HEK293T (cell line): ENCODE results near the gene SEMA5A.

ENCODE experiments used
- ARNT ChIP-seq: fragments of 450-650 bp; IDR thresholded peaks from 2 replicates; pipeline ENCODE4 v1.6.1; 2017; ENCODE audit warnings: mild to moderate bottlenecking
- BHLHE40 ChIP-seq: fragments of 450-650 bp; IDR thresholded peaks from 2 replicates; pipeline ENCODE4 v1.6.1; 2016; ENCODE audit warnings: mild to moderate bottlenecking, moderate library complexity, borderline replicate concordance
- CTBP1 ChIP-seq: fragments of 450-650 bp; IDR thresholded peaks from 2 replicates; pipeline ENCODE4 v1.6.1; 2016; ENCODE audit warnings: borderline replicate concordance
- ELF4 ChIP-seq: fragments of 450-650 bp; IDR thresholded peaks from 2 replicates; pipeline ENCODE4 v1.6.1; 2017; ENCODE audit warnings: antibody characterized with exemption
- FOXA1 ChIP-seq: fragments of 450-650 bp; IDR thresholded peaks from 2 replicates; pipeline ENCODE4 v1.6.1; 2016; ENCODE audit warnings: mild to moderate bottlenecking
- FOXM1 ChIP-seq: fragments of 450-650 bp; IDR thresholded peaks from 2 replicates; pipeline ENCODE4 v1.6.1; 2017; ENCODE audit warnings: mild to moderate bottlenecking, borderline replicate concordance
- HDGF ChIP-seq: fragments of 450-650 bp; IDR thresholded peaks from 2 replicates; pipeline ENCODE4 v1.6.1; 2017; ENCODE audit warnings: antibody characterized with exemption, borderline replicate concordance
- L3MBTL2 ChIP-seq: fragments of 450-650 bp; conservative IDR thresholded peaks from 2 replicates; pipeline ENCODE4 v1.6.1; 2016; ENCODE audit warnings: mild to moderate bottlenecking
- LEF1 ChIP-seq: fragments of 450-650 bp; IDR thresholded peaks from 2 replicates; pipeline ENCODE4 v1.6.1; 2017; ENCODE audit warnings: mild to moderate bottlenecking, borderline replicate concordance
- SP1 ChIP-seq: fragments of 450-650 bp; IDR thresholded peaks from 2 replicates; pipeline ENCODE4 v1.6.1; 2017
- SUZ12 ChIP-seq: fragments of 450-650 bp; IDR thresholded peaks from 2 replicates; pipeline ENCODE4 v1.6.1; 2016; ENCODE audit warnings: mild to moderate bottlenecking
- TARDBP ChIP-seq: fragments of 450-650 bp; IDR thresholded peaks from 2 replicates; pipeline ENCODE4 v1.6.1; 2016

DNA sequence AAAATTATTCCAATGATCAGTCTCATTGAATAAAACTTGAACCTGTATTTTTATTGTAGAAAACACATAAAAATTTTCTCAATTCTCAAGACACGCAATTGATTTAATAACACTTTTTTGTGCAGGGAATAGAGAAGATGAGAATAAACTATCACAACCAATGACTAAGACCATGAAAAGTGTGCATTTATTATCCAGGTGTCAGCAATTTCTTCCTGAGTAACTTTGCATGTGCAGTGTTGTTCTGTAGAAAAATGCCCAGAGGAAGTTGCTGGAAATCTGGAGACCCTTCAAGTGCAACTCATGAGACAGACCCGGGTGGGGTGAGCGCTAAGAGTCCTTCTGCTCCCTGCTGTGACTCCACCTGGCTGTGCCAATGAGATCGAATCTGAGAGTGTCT lies 405.7 kb downstream of the SEMA5A start:
- TF ChIP-seq CTBP1 (no peak), SUZ12 (no peak), HDGF (no peak), FOXM1 (no peak), SP1 (no peak), BHLHE40 (no peak), ELF4 (no peak), L3MBTL2 (no peak), LEF1 (no peak), TARDBP (no peak), FOXA1 (no peak), ARNT (no peak)
